Esophagus squamous epithelium (tissue), 4 donors: Measurements from ENCODE around the gene EEPD1.
"Not testable (repeated sequence)": the region's sequence is repeated elsewhere in the genome, so short reads cannot be mapped to it uniquely, and the experiment has no call there.

Experiments
- POLR2A ChIP-seq, 4 donors: fragments of 450-650 bp; IDR thresholded peaks; one replicate each; pipeline ENCODE4 v1.6.1; 2017; ENCODE audit warnings: antibody characterized with exemption in 4 of 4, mild to moderate bottlenecking in 4 of 4, moderate library complexity in 3 of 4
- TF ChIP-seq, protein P1 (sequence below), 6 experiments: fragments of 450-650 bp in 4 of 6; fragments of 200-600 bp in 2 of 6; sonication (generic) in 2 of 6; IDR thresholded peaks; one replicate each; pipeline ENCODE4 v1.5.1; 2016 to 2019; ENCODE audit warnings: antibody characterized with exemption in 6 of 6, mild to moderate bottlenecking in 4 of 6, moderate library complexity in 4 of 6

DNA sequence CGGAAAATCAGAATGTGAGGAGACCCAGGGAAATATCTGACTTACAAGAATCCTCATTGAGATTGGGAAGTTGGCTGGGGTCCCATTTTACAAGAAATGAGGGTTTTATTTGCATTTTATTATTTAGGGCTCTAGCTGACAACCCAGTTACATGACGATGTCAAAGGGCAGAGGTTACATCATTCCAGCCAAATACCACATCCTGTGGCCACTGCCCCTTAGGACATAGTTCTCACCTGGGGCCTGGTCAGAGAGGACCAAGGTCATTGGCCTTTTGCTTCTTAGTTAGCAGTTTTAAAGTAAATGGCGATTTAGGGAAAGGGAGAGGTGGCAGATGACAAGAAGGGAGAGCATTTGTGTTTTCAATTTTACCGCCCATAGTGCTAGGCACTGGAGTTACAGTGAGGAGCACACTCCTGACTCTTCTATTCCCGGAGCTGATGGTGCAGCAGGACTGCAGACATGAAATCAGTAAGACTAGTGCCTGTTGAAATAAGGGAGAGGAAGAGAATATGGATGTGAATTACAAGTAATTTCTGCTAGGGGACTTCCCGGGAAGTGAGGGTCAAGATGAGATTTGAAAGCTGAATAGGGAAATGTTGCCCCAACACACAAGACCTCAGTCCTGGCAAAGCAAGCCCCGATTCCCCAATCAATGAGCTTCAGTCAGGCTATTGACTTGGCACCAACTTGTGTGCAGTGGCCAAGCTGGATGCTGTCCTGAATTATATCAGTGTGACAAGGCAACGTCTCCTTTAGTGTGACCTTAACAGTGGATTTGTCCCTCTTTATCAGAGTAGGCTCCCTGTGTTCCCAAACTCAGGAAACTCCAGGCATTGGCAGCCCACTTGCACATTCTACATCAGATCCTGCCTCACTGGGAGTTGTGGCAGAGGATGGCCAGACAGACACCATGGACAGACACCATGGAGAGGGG is 45.8 kb upstream of the EEPD1 start:
- TF ChIP-seq, protein P1, sequence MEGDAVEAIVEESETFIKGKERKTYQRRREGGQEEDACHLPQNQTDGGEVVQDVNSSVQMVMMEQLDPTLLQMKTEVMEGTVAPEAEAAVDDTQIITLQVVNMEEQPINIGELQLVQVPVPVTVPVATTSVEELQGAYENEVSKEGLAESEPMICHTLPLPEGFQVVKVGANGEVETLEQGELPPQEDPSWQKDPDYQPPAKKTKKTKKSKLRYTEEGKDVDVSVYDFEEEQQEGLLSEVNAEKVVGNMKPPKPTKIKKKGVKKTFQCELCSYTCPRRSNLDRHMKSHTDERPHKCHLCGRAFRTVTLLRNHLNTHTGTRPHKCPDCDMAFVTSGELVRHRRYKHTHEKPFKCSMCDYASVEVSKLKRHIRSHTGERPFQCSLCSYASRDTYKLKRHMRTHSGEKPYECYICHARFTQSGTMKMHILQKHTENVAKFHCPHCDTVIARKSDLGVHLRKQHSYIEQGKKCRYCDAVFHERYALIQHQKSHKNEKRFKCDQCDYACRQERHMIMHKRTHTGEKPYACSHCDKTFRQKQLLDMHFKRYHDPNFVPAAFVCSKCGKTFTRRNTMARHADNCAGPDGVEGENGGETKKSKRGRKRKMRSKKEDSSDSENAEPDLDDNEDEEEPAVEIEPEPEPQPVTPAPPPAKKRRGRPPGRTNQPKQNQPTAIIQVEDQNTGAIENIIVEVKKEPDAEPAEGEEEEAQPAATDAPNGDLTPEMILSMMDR (IDR thresholded peaks at IDR 0.05), result not testable (repeated sequence)
- not testable (repeated sequence) for TF ChIP-seq POLR2A (IDR thresholded peaks at IDR 0.05)
